ENCODE data around the gene RHBDD1. TPM values are rescaled to one million over a fixed set of nuclear protein-coding genes. Genes with fewer than 3 reads are reported as not detected.

The RHBDD1 gene
- total RNA-seq, 1 donor from 2014 or later = 27.7 TPM

DNA sequence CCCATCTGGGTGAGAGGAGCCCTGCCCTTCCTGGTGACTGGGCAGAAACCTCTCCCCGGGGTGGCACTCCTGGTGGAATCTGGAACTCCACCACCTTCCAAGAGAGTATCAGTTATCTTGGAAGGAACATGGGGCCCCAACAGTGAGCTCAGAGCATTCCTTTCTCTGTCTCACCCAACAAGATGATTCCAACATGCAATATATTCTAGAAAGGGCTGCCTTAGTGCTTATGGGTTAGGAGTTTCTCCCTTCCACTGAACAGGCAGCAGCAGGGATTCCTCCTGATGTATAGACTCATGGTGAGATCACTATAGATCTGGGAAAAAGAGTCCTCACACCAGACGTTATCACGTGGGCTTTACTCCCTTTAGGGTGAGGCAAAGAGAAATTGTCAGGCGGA, 181.0 kb downstream of the RHBDD1 start:
- TF ChIP-seq, protein P1, sequence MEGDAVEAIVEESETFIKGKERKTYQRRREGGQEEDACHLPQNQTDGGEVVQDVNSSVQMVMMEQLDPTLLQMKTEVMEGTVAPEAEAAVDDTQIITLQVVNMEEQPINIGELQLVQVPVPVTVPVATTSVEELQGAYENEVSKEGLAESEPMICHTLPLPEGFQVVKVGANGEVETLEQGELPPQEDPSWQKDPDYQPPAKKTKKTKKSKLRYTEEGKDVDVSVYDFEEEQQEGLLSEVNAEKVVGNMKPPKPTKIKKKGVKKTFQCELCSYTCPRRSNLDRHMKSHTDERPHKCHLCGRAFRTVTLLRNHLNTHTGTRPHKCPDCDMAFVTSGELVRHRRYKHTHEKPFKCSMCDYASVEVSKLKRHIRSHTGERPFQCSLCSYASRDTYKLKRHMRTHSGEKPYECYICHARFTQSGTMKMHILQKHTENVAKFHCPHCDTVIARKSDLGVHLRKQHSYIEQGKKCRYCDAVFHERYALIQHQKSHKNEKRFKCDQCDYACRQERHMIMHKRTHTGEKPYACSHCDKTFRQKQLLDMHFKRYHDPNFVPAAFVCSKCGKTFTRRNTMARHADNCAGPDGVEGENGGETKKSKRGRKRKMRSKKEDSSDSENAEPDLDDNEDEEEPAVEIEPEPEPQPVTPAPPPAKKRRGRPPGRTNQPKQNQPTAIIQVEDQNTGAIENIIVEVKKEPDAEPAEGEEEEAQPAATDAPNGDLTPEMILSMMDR (IDR thresholded peaks at IDR 0.05) = no peak
- Mint-ChIP-seq H3K9me3 (ENCODE audit: unreplicated experiment) (no peaks in the 10 kb centered on the region), H3K4me3 (ENCODE audit: unreplicated experiment) (no peak overlapping the region), H3K36me3 (ENCODE audit: unreplicated experiment) (no peaks in the 10 kb centered on the region), H3K27ac (ENCODE audit: unreplicated experiment) (no peak overlapping the region), H3K27me3 (ENCODE audit: unreplicated experiment) (no peaks in the 10 kb centered on the region), H3K4me1 (ENCODE audit: unreplicated experiment) (no peaks in the 10 kb centered on the region)
- no peak for DNase-seq (ENCODE audit: extremely low spot score, unreplicated experiment)

DNA sequence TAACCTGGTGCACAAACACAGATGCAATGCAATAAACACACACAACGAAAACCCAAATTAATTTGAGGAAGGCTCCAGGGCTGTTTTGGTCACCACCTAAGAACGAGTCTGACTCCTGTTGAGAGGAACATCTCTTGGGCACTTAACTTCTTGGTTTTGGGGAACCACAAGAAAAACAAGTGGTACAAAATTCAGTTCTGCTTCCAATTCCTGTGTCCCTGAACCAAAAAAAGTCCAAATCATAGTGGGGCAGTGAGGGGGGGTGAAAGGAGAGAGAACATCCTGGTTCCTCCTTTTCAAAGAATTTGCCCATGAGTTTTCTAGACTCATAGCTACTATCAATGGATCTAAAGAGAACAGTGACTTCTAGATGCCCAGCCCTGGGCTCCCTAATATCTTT, 184.6 kb downstream of the RHBDD1 start:
- no peak overlapping the region for H3K27ac Mint-ChIP-seq (ENCODE audit: unreplicated experiment)
- H3K4me1 Mint-ChIP-seq (ENCODE audit: unreplicated experiment) = no peaks in the 10 kb centered on the region
- DNase-seq (ENCODE audit: extremely low spot score, unreplicated experiment) = no peak
- H3K36me3 Mint-ChIP-seq (ENCODE audit: unreplicated experiment) = no peaks in the 10 kb centered on the region
- H3K9me3 Mint-ChIP-seq (ENCODE audit: unreplicated experiment) = no peaks in the 10 kb centered on the region
- TF ChIP-seq, protein P1 (IDR thresholded peaks at IDR 0.05) = no peak
- no peaks in the 10 kb centered on the region for H3K27me3 Mint-ChIP-seq (ENCODE audit: unreplicated experiment)
- no peak overlapping the region for H3K4me3 Mint-ChIP-seq (ENCODE audit: unreplicated experiment)

GRCh38 chr2:227022608-227023007, 186.8 kb downstream of the RHBDD1 start:
- Mint-ChIP-seq H3K9me3 (ENCODE audit: unreplicated experiment) (no peaks in the 10 kb centered on the region), H3K4me1 (ENCODE audit: unreplicated experiment) (no peaks in the 10 kb centered on the region), H3K4me3 (ENCODE audit: unreplicated experiment) (no peak overlapping the region), H3K27me3 (ENCODE audit: unreplicated experiment) (no peaks in the 10 kb centered on the region), H3K27ac (ENCODE audit: unreplicated experiment) (no peak overlapping the region), H3K36me3 (ENCODE audit: unreplicated experiment) (no peaks in the 10 kb centered on the region)
- TF ChIP-seq, protein P1 (IDR thresholded peaks at IDR 0.05) = no peak
- DNase-seq (ENCODE audit: extremely low spot score, unreplicated experiment) = no peak

DNA sequence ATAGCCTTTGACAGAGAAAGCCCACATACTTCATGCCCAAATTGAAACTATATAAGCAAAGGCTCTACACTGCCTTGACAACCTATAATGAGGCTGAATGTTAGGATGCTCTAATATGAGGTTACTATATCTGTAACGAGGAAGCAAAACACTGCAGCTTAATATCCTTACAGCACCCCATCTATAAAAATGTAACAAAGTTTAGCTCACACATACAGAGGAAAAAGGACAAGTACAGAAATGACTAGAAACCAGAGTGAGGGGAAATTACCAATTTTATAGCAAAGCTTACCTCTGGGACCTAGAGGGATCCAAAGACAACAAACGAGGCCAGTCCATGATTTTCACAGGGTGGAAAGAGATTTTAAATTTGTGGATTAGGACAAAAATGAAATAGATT, 189.7 kb downstream of the RHBDD1 start:
- Mint-ChIP-seq H3K4me1 (ENCODE audit: unreplicated experiment) (no peaks in the 10 kb centered on the region), H3K9me3 (ENCODE audit: unreplicated experiment) (no peaks in the 10 kb centered on the region), H3K27me3 (ENCODE audit: unreplicated experiment) (no peaks in the 10 kb centered on the region), H3K36me3 (ENCODE audit: unreplicated experiment) (no peaks in the 10 kb centered on the region), H3K27ac (ENCODE audit: unreplicated experiment) (no peak overlapping the region), H3K4me3 (ENCODE audit: unreplicated experiment) (no peak overlapping the region)
- no peak for DNase-seq (ENCODE audit: extremely low spot score, unreplicated experiment)
- TF ChIP-seq, protein P1 (IDR thresholded peaks at IDR 0.05) = no peak

- H3K4me1 Mint-ChIP-seq (ENCODE audit: unreplicated experiment) = no peaks in the 10 kb centered on the region
- H3K9me3 Mint-ChIP-seq (ENCODE audit: unreplicated experiment) = no peaks in the 10 kb centered on the region
- no peaks in the 10 kb centered on the region for H3K36me3 Mint-ChIP-seq (ENCODE audit: unreplicated experiment)
- H3K27me3 Mint-ChIP-seq (ENCODE audit: unreplicated experiment) = peaks cover 4% of the 10 kb centered on the region
- TF ChIP-seq, protein P1 (IDR thresholded peaks at IDR 0.05) = no peak
- DNase-seq (ENCODE audit: extremely low spot score, unreplicated experiment) = no peak
- H3K4me3 Mint-ChIP-seq (ENCODE audit: unreplicated experiment) = no peak overlapping the region
- H3K27ac Mint-ChIP-seq (ENCODE audit: unreplicated experiment) = no peak overlapping the region
Measured at GRCh38 chr2:227029426-227030105, 193.7 kb downstream of the RHBDD1 start.

Measured in osteocyte (in vitro differentiated cells).